Measurements from ENCODE around the gene COMMD1.

DNA sequence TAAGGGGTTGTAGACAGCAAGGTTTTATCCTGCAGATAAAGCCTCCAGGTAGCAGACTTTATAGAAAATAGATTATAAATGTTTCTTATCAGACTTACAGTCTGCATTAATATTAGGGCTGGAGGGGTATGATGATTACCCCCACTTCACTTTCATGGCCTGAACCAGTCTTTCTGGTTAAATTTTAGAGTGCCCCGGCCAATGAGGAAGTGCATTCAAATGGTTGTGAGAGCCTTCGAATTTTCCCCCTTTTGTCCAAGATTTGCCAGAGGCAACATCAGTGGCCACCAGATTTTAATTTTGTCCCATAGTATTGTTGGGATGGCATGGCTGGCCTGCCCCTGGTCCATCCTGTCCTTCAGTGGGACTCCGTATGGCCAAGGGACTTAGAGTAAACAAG, 31.6 kb downstream of the COMMD1 start:
- TF ChIP-seq, protein P1, sequence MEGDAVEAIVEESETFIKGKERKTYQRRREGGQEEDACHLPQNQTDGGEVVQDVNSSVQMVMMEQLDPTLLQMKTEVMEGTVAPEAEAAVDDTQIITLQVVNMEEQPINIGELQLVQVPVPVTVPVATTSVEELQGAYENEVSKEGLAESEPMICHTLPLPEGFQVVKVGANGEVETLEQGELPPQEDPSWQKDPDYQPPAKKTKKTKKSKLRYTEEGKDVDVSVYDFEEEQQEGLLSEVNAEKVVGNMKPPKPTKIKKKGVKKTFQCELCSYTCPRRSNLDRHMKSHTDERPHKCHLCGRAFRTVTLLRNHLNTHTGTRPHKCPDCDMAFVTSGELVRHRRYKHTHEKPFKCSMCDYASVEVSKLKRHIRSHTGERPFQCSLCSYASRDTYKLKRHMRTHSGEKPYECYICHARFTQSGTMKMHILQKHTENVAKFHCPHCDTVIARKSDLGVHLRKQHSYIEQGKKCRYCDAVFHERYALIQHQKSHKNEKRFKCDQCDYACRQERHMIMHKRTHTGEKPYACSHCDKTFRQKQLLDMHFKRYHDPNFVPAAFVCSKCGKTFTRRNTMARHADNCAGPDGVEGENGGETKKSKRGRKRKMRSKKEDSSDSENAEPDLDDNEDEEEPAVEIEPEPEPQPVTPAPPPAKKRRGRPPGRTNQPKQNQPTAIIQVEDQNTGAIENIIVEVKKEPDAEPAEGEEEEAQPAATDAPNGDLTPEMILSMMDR (IDR thresholded peaks at IDR 0.05; ENCODE audit: low read depth, low read length, poor library complexity, severe bottlenecking): no peak
- no peak for TF ChIP-seq EZH2phosphoT487 (IDR thresholded peaks at IDR 0.05; ENCODE audit: borderline replicate concordance, low read length)

Data from DOHH2 (cell line).